Measurements from ENCODE around the gene ADSS2. TPM values are rescaled to one million over a fixed set of nuclear protein-coding genes. Genes with fewer than 3 reads are reported as not detected.
"Not testable (repeated sequence)": the region's sequence is repeated elsewhere in the genome, so short reads cannot be mapped to it uniquely, and the experiment has no call there.

The ADSS2 gene
- total RNA-seq, 1 donor from 2014 or later = 5.0 TPM

- DNase-seq (no peak), ATAC-seq (ENCODE audit: poor library complexity) (no peak)
- intact Hi-C loops (cut with DNase I) = no loop called here
Observed at GRCh38 chr1:244375051-244375450, 76.7 kb downstream of the ADSS2 start.

DNA sequence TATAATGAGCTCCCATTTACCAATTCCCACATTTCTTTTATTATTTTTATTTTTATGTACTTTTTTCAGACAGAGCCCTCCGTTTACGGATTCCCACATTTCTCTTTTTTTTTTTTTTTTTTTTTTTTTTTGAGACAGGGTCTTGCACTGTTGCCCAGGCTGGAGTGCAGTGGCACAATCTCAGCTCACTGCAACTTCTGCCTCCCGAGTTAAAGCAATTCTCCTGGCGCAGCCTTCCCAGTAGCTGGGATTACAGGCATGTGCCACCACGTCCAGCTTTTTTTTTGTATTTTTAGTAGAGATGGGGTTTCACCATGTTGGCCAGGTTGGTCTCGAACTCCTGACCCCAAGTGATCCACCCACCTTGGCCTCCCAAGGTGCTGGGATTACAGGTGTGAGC is 77.2 kb downstream of the ADSS2 start:
- ATAC-seq (ENCODE audit: poor library complexity); DNase-seq; intact Hi-C loops (cut with DNase I): not testable (repeated sequence)

DNA sequence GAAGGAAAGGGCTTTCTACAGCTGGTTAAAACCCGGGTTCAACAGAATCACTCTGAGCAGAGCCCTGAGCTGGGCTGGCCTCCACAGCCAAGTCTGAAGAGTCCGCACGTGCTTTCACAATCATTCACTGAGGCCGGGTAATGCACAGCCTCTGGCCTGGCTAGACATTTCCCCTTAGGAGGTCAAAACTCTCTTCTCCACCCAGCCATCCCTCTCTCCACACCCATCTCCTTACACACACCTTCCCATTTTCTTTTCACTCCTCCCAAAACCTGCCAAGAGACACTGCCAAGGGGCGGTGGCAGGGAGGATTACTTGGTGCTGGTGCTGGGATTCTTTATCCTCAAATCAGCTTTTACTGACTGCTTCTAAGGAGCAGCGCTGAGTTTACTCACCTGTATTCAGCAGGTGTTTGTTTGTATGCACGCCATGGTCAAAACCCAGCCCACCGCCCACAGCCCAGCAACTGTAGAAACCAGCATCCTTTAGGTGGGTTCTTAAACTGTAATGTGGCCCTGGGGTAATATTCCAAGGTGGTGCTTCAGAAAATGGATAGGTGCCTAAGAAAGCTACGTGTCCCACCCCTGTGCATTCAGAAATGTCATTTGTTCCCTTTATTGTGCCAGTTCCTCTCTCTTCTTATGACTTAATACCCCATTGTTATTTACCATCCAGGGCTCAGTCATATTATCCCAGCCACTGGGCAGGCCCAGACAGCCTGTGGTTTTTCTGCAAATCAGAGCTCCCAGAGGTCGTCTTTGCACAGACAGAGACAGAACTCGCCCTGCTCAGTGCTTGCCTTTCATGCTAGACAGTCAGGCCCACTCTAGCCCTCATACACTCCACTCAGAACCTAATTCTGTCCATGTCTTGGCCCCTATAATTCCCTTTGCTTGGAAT is 80.2 kb downstream of the ADSS2 start:
- DNase-seq (no peak), ATAC-seq (ENCODE audit: poor library complexity) (no peak)
- intact Hi-C loops (cut with DNase I) = no loop called here

- intact Hi-C loops (cut with DNase I) = no loop called here
- ATAC-seq (ENCODE audit: poor library complexity) (no peak), DNase-seq (no peak)
Observed at GRCh38 chr1:244370060-244370637, 81.6 kb downstream of the ADSS2 start.

DNA sequence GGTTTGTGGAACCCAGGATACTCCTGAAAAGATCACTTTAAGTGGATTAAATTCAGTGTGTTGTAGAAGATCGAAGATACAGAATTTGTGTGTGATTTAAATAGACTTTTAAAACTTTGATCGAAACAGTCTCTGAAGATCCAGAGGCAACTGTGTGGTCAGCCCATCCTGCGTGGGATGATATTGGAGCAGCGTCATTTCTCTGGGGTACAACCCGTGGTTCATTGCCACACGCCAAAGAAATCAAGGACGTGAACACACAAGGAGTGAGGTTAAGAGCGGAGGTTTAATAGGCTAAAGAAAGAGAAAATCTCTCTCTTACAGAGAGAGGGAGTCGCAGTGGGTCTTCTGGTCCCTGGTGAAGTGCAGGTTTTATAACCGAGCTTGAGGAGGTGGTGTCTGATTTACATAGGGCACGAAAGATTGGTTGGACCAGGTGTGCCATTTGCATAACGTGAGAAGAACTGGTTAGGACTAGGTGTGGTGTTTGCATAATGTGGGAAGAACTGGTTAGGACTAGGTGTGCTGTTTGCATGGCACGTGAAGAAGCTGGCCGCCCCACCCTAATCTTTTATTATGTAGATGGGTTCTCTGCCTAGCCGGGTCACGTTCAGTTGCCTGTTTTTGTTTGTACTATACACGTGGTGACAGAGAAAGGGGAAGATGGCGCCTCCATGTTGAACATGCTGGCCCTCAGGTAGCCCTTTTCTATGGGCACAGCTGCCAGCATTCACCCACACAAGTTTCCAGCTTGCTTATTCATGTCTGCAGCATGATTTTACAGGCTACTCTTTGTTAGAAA is 82.3 kb downstream of the ADSS2 start:
- intact Hi-C loops (cut with DNase I) = no loop called here
- ATAC-seq (ENCODE audit: poor library complexity) (no peak), DNase-seq (no peak)

GRCh38 chr1:244368279-244368678 is 83.4 kb downstream of the ADSS2 start:
- intact Hi-C loops (cut with DNase I) = no loop called here
- ATAC-seq (ENCODE audit: poor library complexity) (no peak), DNase-seq (no peak)

- DNase-seq = no peak
- intact Hi-C loops (cut with DNase I) = no loop called here
- ATAC-seq (ENCODE audit: poor library complexity) = no peak
Observed at GRCh38 chr1:244367399-244368114, 84.2 kb downstream of the ADSS2 start.

DNA sequence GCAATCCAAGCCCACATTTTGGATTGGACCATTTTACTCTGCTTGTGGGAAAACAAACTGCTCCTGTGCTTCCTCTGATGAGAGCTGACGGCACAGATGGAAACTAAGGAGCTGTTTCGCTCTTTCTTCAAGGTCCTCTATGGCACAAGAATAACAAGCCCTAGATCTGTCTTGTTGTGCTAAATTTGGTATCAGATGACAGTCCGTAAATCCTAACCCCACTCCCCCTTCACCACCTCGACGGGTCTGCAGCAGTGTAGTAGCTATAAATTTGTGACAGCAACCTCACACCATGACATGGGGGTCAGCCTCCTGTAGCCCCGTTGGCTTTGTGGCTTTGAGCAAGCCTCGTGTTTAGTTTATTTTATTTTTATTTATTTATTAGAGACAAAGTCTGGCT is 85.9 kb downstream of the ADSS2 start:
- ATAC-seq (ENCODE audit: poor library complexity) = no peak
- no peak for DNase-seq
- intact Hi-C loops (cut with DNase I) = no loop called here

GRCh38 chr1:244365262-244365661 is 86.4 kb downstream of the ADSS2 start:
- intact Hi-C loops (cut with DNase I); ATAC-seq (ENCODE audit: poor library complexity); DNase-seq: not testable (repeated sequence)

DNA sequence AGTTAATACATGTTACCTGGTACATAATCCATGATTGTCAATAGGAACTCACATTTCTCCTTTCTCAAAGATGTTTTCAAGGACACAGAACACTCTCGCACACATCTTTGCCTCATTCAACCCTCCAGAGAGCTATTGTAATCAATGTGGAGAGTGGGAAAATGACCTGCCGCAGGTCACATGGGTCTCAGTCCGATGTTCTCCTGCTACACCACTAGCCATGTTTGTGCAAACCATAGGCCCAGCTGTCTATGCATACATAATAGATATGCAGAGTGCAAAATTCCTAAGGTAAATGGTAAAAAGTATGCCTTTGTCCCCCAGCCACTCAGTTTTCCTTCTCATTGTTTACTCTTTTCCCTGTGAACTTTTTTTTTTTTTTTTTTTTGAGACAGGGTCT is 89.2 kb downstream of the ADSS2 start:
- intact Hi-C loops (cut with DNase I) = no loop called here
- DNase-seq (no peak), ATAC-seq (ENCODE audit: poor library complexity) (no peak)

DNA sequence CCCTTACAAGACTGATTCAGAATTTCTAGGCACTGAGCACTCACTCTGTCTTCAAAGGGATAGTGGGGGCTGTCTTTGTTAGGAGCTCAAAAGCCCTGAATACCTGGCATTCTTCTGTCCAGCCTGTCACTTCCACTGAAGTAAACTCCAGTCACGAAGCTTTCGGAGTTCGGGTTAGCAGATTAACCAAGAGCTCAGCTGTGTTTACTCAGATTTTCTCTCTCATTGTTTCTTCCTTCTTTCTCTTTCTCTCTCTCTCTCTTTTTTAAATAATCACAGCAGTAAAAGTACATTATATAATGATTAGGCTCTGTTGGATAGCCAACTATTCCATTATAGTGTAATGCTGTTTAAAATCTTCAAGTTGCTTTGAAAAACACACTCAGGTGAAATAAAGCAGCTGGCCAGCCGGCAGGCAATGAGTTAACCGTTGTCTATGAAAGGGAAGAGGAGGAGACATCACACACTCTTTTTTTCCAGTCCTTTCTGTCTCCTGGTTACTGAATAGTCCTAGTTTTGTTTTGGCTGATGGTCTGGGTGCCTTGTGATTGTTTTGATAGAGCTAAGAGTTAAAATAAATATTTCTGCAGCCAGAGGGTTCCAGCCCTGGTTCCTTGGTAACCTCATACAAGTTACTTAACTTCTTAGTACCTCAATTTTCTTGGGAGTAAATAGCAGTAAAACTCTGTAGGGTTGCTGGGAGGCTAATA is 89.8 kb downstream of the ADSS2 start:
- ATAC-seq (ENCODE audit: poor library complexity) = no peak

More for the DNA sequence above, 89.8 kb downstream of the ADSS2 start:
- intact Hi-C loops (cut with DNase I) = no loop called here
- no peak for DNase-seq

Other genes starting within 250 kb of the ADSS2 start
- gene CATSPERE, start 9.4 kb upstream of the ADSS2 start, total RNA-seq = 0.65 TPM
- 19.8 TPM for gene DESI2, start 201.2 kb upstream of the ADSS2 start, total RNA-seq